SK-N-SH (cell line): ENCODE measurements around the gene RRM1. TPM values are rescaled to one million over a fixed set of nuclear protein-coding genes. Genes with fewer than 3 reads are reported as not detected.

Source experiments
- CTCF ChIA-PET: fragments of 300-600, 350-600 bp; formaldehyde crosslinking; extraction: SDS; loops from one replicate; lab custom pipeline; 2021; lab: Yijun Ruan, JAX
- POLR2A ChIA-PET: fragments of 350-600 bp; sonication (Branson Sonifier 250); formaldehyde crosslinking; extraction: SDS; loops from one replicate; lab custom pipeline; 2020; ENCODE audit warnings: antibody characterized with exemption, inconsistent platforms; lab: Yijun Ruan, JAX
- DNase-seq: peaks from one replicate; pipeline ENCODE4 v3.0.0; 2012
- H2AFZ ChIP-seq: fragments of 200-600 bp; sonication (generic); 2 replicates; pipeline ENCODE4 v1.8.1; 2016; ENCODE audit warnings: antibody characterized with exemption, mild to moderate bottlenecking, low read depth
- H3F3A ChIP-seq: fragments of 200-600 bp; sonication (generic); replicated peaks from 2 replicates; pipeline ENCODE3; 2016; ENCODE audit warnings: antibody characterized with exemption, mild to moderate bottlenecking; ENCODE audit not compliant: insufficient read depth
- H3K27ac ChIP-seq, 2 experiments: fragments of 200-500 bp in 1 of 2; fragments of 200-600 bp in 1 of 2; sonication (Bioruptor generic) in 1 of 2; sonication (generic), shearing (Covaris generic) in 1 of 2; 2 replicates each; pipeline versions ENCODE4 v1.5.1 to v1.6.1; 2014 to 2016; ENCODE audit warnings: low read depth in 2 of 2, inconsistent platforms in 1 of 2, low read length in 1 of 2, mild to moderate bottlenecking in 1 of 2, mixed read lengths in 1 of 2
- H3K27me3 ChIP-seq: fragments of 200-600 bp; sonication (generic), shearing (Covaris generic); 2 replicates; pipeline ENCODE4 v1.6.1; 2016; ENCODE audit warnings: mixed run types; ENCODE audit not compliant: insufficient read depth
- H3K36me3 ChIP-seq, 2 experiments: fragments of 200-500 bp in 1 of 2; fragments of 200-600 bp in 1 of 2; sonication (Bioruptor generic) in 1 of 2; sonication (generic) in 1 of 2; replicated peaks in 1 of 2; 2 replicates each; pipeline versions ENCODE3 to v1.5.1; 2014 to 2016; ENCODE audit warnings: low read length in 1 of 2, mild to moderate bottlenecking in 1 of 2; ENCODE audit not compliant: insufficient read depth in 2 of 2, control insufficient read depth in 1 of 2
- H3K4me1 ChIP-seq, 2 experiments: fragments of 200-500 bp in 1 of 2; fragments of 200-600 bp in 1 of 2; sonication (Bioruptor generic) in 1 of 2; sonication (generic), shearing (Covaris generic) in 1 of 2; 2 replicates each; pipeline versions ENCODE4 v1.5.1 to v1.6.1; 2014 to 2016; ENCODE audit warnings: low read depth in 1 of 2, low read length in 1 of 2, mixed run types in 1 of 2; ENCODE audit not compliant: insufficient read depth in 2 of 2, control insufficient read depth in 1 of 2
- H3K4me2 ChIP-seq: fragments of 200-600 bp; sonication (generic), shearing (Covaris generic); 2 replicates; pipeline ENCODE4 v1.6.1; 2017; ENCODE audit warnings: mixed run types
- H3K4me3 ChIP-seq, 2 experiments: fragments of 200-500 bp in 1 of 2; fragments of 200-600 bp in 1 of 2; sonication (Bioruptor generic) in 1 of 2; sonication (generic), shearing (Covaris generic) in 1 of 2; 2 replicates each; pipeline versions ENCODE4 v1.5.1 to v1.8.1; 2014 to 2016; ENCODE audit warnings: low read depth in 2 of 2, inconsistent platforms in 1 of 2, low read length in 1 of 2, mild to moderate bottlenecking in 1 of 2, mixed read lengths in 1 of 2, moderate library complexity in 1 of 2
- H3K79me2 ChIP-seq: fragments of 200-600 bp; sonication (generic); 2 replicates; pipeline ENCODE4 v1.8.1; 2017; ENCODE audit warnings: mild to moderate bottlenecking; ENCODE audit not compliant: insufficient read depth
- H3K9ac ChIP-seq: fragments of 200-600 bp; sonication (generic); 2 replicates; pipeline ENCODE4 v1.6.1; 2017; ENCODE audit warnings: mixed run types
- H3K9me2 ChIP-seq: fragments of 200-600 bp; sonication (generic); 2 replicates; pipeline ENCODE4 v1.6.1; 2017; ENCODE audit warnings: mixed run types
- H3K9me3 ChIP-seq: fragments of 200-600 bp; sonication (generic); 2 replicates; pipeline ENCODE4 v1.6.1; 2017; ENCODE audit warnings: mixed run types, mild to moderate bottlenecking, moderate library complexity
- H4K20me1 ChIP-seq: fragments of 200-600 bp; sonication (generic); 2 replicates; pipeline ENCODE4 v1.6.1; 2017; ENCODE audit warnings: mild to moderate bottlenecking, mixed run types; ENCODE audit not compliant: insufficient read depth
- CTCF ChIP-seq: fragments of 200-600 bp; sonication (generic); IDR thresholded peaks from 2 replicates; pipeline ENCODE4 v1.6.1; 2017; ENCODE audit warnings: antibody characterized with exemption, mild to moderate bottlenecking, moderate library complexity
- FOSL2 ChIP-seq: IDR thresholded peaks from 2 replicates; pipeline ENCODE4 v1.4.0; 2012; ENCODE audit warnings: low read depth, mild to moderate bottlenecking, moderate library complexity, borderline replicate concordance
- FOXJ3 ChIP-seq: sonication (generic); formaldehyde crosslinking; IDR thresholded peaks from 2 replicates; pipeline ENCODE4 v1.5.1; 2020; ENCODE audit warnings: mild to moderate bottlenecking, missing genetic modification reagents
- GABPA ChIP-seq: IDR thresholded peaks from 2 replicates; pipeline ENCODE4 v1.4.0; 2012; ENCODE audit warnings: low read depth, mild to moderate bottlenecking
- JUND ChIP-seq: IDR thresholded peaks from 2 replicates; pipeline ENCODE4 v1.4.0; 2012
- MAX ChIP-seq: IDR thresholded peaks from 2 replicates; pipeline ENCODE4 v1.4.0; 2012; ENCODE audit warnings: low read depth
- MEF2A ChIP-seq: IDR thresholded peaks from 2 replicates; pipeline ENCODE4 v1.4.0; 2012; ENCODE audit warnings: low read depth, borderline replicate concordance
- MXI1 ChIP-seq: IDR thresholded peaks from 2 replicates; pipeline ENCODE4 v1.6.1; 2012; ENCODE audit warnings: mild to moderate bottlenecking, low read depth, low read length, improper control_type of control experiment
- PBX3 ChIP-seq: IDR thresholded peaks from 2 replicates; pipeline ENCODE4; 2012
- POLR2AphosphoS5 ChIP-seq: IDR thresholded peaks from 2 replicates; pipeline ENCODE4 v1.6.1; 2012; ENCODE audit warnings: low read depth, low read length
- REST ChIP-seq: IDR thresholded peaks from 2 replicates; pipeline ENCODE4 v1.6.1; 2012; ENCODE audit warnings: mild to moderate bottlenecking, low read depth, low read length, moderate library complexity
- RFX5 ChIP-seq: IDR thresholded peaks from 2 replicates; pipeline ENCODE4 v1.6.1; 2012; ENCODE audit warnings: mild to moderate bottlenecking, improper control_type of control experiment, low read length
- RXRA ChIP-seq: IDR thresholded peaks from 2 replicates; pipeline ENCODE4 v1.4.0; 2012; ENCODE audit warnings: low read depth, mild to moderate bottlenecking, borderline replicate concordance
- TCF12 ChIP-seq: IDR thresholded peaks from 2 replicates; pipeline ENCODE4 v1.4.0; 2012
- TEAD4 ChIP-seq: IDR thresholded peaks from 2 replicates; pipeline ENCODE4 v1.4.0; 2012; ENCODE audit warnings: mild to moderate bottlenecking, borderline replicate concordance; ENCODE audit not compliant: insufficient read depth
- USF1 ChIP-seq: IDR thresholded peaks from 2 replicates; pipeline ENCODE4 v1.4.0; 2012; ENCODE audit warnings: low read depth, borderline replicate concordance
- USF2 ChIP-seq: fragments of 150-350 bp; IDR thresholded peaks from 2 replicates; pipeline ENCODE4 v1.6.1; 2017; ENCODE audit warnings: antibody characterized with exemption, low read length, low read depth, borderline replicate concordance
- YY1 ChIP-seq: IDR thresholded peaks from 2 replicates; pipeline ENCODE4 v1.4.0; 2012; ENCODE audit warnings: low read depth, mild to moderate bottlenecking
- ZBTB33 ChIP-seq: IDR thresholded peaks from 2 replicates; pipeline ENCODE4 v1.4.0; 2012; ENCODE audit warnings: low read depth, borderline replicate concordance
- WGBS: methylation state at CpG from one replicate; pipeline ENCODE4 v1.1.6; 2017; ENCODE audit warnings: low lambda C conversion rate; 5-methylcytosine and 5-hydroxymethylcytosine counted together
- polyA plus RNA-seq, 3 experiments: library from polyadenylated mRNA; depleted of rRNA; stranded (reverse); fragments of >200 nt; gene quantifications; 2 replicates each; pipeline ENCODE4 v1.2.3, GENCODE V29; 2012

RRM1 gene
- polyA plus RNA-seq, 1 of the 3 experiments (the other 2 are of a cell fraction), result 28.2 TPM

GRCh38 chr11:4140067-4140636 lies 45.6 kb downstream of the RRM1 start:
- DNase-seq, result no peak
- 92% methylated on average over 2 of the region's 2 CpGs for WGBS
- Histone ChIP-seq H3K4me3 (no peak overlapping the region), H3F3A (peaks cover 6% of the 10 kb centered on the region), H3K9ac (no peak overlapping the region), H3K4me2 (no peak overlapping the region), H3K4me1 (no peaks in the 10 kb centered on the region), H3K27me3 (no peaks in the 10 kb centered on the region), H3K27ac (no peak overlapping the region), H3K9me2 (no peaks in the 10 kb centered on the region), H3K9me3 (0 out of 2 replicates have a peak, but pooled peaks cover 4% of the 10 kb centered on the region), H3K79me2 (no peaks in the 10 kb centered on the region), H3K36me3 (peaks cover 29 to 42% of the 10 kb centered on the region in 2 experiments), H2AFZ (no peak overlapping the region), H4K20me1 (no peaks in the 10 kb centered on the region)
- ChIA-PET CTCF (no interaction called here), POLR2A (no interaction called here)
- TF ChIP-seq MEF2A (no peak), REST (no peak), TCF12 (no peak), POLR2AphosphoS5 (no peak), FOSL2 (no peak), JUND (no peak), YY1 (no peak), MAX (no peak), ZBTB33 (no peak), GABPA (no peak), MXI1 (no peak), FOXJ3 (CRISPR knock-in tag) (no peak), RFX5 (no peak), TEAD4 (no peak), USF2 (no peak), RXRA (no peak), PBX3 (no peak), CTCF (no peak), USF1 (no peak)
